HepG2 (cell line): ENCODE results near the gene P3R3URF. TPM values are rescaled to one million over a fixed set of nuclear protein-coding genes. Genes with fewer than 3 reads are reported as not detected.
A peak's percentile ranks its signal among the peaks of the same experiment; 100 is the strongest.

Experiments used
- CHD2 ChIP-seq: IDR thresholded peaks from 2 replicates; pipeline ENCODE4 v1.6.1; 2011; ENCODE audit warnings: low read depth, low read length, improper control_type of control experiment
- GMEB2 ChIP-seq: IDR thresholded peaks from 2 replicates; pipeline ENCODE4 v1.6.1; 2016; ENCODE audit warnings: missing biosample characterization, missing genetic modification reagents, low read depth
- HOXA5 ChIP-seq: sonication (generic); formaldehyde crosslinking; IDR thresholded peaks from 2 replicates; pipeline ENCODE4 v1.4.0; 2020; ENCODE audit warnings: missing genetic modification reagents
- JUN ChIP-seq: sonication (generic); formaldehyde crosslinking; IDR thresholded peaks from 2 replicates; pipeline ENCODE4 v1.4.0; 2020; ENCODE audit warnings: mild to moderate bottlenecking, missing genetic modification reagents
- KAT8 ChIP-seq: IDR thresholded peaks from 2 replicates; pipeline ENCODE4 v1.6.1; 2016; ENCODE audit warnings: missing genetic modification reagents, missing compliant biosample characterization
- MYC ChIP-seq: sonication (generic); formaldehyde crosslinking; IDR thresholded peaks from 2 replicates; pipeline ENCODE4 v1.9.0; 2021; ENCODE audit warnings: missing genetic modification reagents, borderline replicate concordance
- NFYB ChIP-seq: sonication (generic); formaldehyde crosslinking; IDR thresholded peaks from 2 replicates; pipeline ENCODE4 v1.4.0; 2020; ENCODE audit warnings: missing genetic modification reagents
- PHF20 ChIP-seq: sonication (generic); formaldehyde crosslinking; IDR thresholded peaks from 2 replicates; pipeline ENCODE4 v1.5.0; 2020; ENCODE audit warnings: mild to moderate bottlenecking, missing genetic modification reagents
- PHF21A ChIP-seq: sonication (generic); formaldehyde crosslinking; IDR thresholded peaks from 2 replicates; pipeline ENCODE4 v1.5.0; 2020; ENCODE audit warnings: mild to moderate bottlenecking, missing genetic modification reagents
- RFX5 ChIP-seq: IDR thresholded peaks from 2 replicates; pipeline ENCODE4 v1.6.1; 2011; ENCODE audit warnings: low read depth, low read length, improper control_type of control experiment
- ZBTB40 ChIP-seq, 2 experiments: fragments of 450-650 bp in 1 of 2; sonication (generic) in 1 of 2; formaldehyde crosslinking in 1 of 2; IDR thresholded peaks; 2 replicates each; pipeline versions ENCODE4 v1.6.1 to v1.8.0; 2016 to 2022; ENCODE audit warnings: antibody characterized with exemption in 1 of 2, mild to moderate bottlenecking in 1 of 2, missing genetic modification reagents in 1 of 2
- ZNF207 ChIP-seq: fragments of 450-650 bp; IDR thresholded peaks from 2 replicates; pipeline ENCODE4 v1.6.1; 2016; ENCODE audit warnings: antibody characterized with exemption, borderline replicate concordance
- ZNF276 ChIP-seq: sonication (generic); formaldehyde crosslinking; IDR thresholded peaks from 2 replicates; pipeline ENCODE4 v1.4.0; 2020; ENCODE audit warnings: mild to moderate bottlenecking, low read depth, missing genetic modification reagents
- ZNF30 ChIP-seq: sonication (generic); formaldehyde crosslinking; IDR thresholded peaks from 2 replicates; pipeline ENCODE4 v1.5.0; 2020; ENCODE audit warnings: mild to moderate bottlenecking, missing genetic modification reagents
- ZNF335 ChIP-seq: sonication (generic); formaldehyde crosslinking; IDR thresholded peaks from 2 replicates; pipeline ENCODE4 v1.4.0; 2020; ENCODE audit warnings: missing genetic modification reagents
- ZNF546 ChIP-seq: sonication (generic); formaldehyde crosslinking; conservative IDR thresholded peaks from 2 replicates; pipeline ENCODE4 v1.8.1; 2023; ENCODE audit warnings: mild to moderate bottlenecking, missing genetic modification reagents
- ZNF562 ChIP-seq: sonication (generic); formaldehyde crosslinking; IDR thresholded peaks from 2 replicates; pipeline ENCODE4 v1.8.0; 2022; ENCODE audit warnings: missing genetic modification reagents, borderline replicate concordance
- ZNF788 ChIP-seq: sonication (generic); formaldehyde crosslinking; IDR thresholded peaks from 2 replicates; pipeline ENCODE4 v1.5.0; 2020; ENCODE audit warnings: mild to moderate bottlenecking, missing genetic modification reagents, borderline replicate concordance
- polyA plus RNA-seq, 8 experiments: library from polyadenylated mRNA; depleted of rRNA in 3 of 8; stranded (reverse) in 7 of 8; unstranded in 1 of 8; fragments of >200 nt; fragmentation: Illumina TruSeq in 4 of 8; extraction: Trizol in 4 of 8; gene quantifications; 2 replicates each; pipeline versions ENCODE4 v1.2.1 to v1.2.3, GENCODE V29; 2011 to 2016; ENCODE audit warnings: low read depth in 4 of 8, missing spikeins in 1 of 8, mixed read lengths in 1 of 8; ENCODE audit not compliant: insufficient read depth in 1 of 8
- total RNA-seq, 5 experiments: library from RNA; depleted of rRNA; stranded (reverse); fragments of >200 nt; fragmentation: Illumina TruSeq; extraction: Trizol; gene quantifications; 2 replicates each; pipeline ENCODE4 v1.2.3, GENCODE V29; 2016; ENCODE audit warnings: low read depth in 1 of 5

The P3R3URF gene
- total and polyA plus RNA-seq, 2 of the 13 experiments (the other 11 are each of a cell fraction or from before 2014, with no cell fraction given): not detected

- no peak for TF ChIP-seq ZNF788 (CRISPR knock-in tag)
- no peak for TF ChIP-seq CHD2
- TF ChIP-seq HOXA5 (CRISPR knock-in tag): 0 out of 2 replicates have a peak, but pooled peaks have one; percentile 1
- TF ChIP-seq NFYB (CRISPR knock-in tag): peak; percentile 67
- TF ChIP-seq JUN (CRISPR knock-in tag): no peak
- 0 out of 2 replicates have a peak, but pooled peaks have one; percentile 4 for TF ChIP-seq PHF20 (CRISPR knock-in tag)
- TF ChIP-seq ZNF562 (CRISPR knock-in tag): no peak
- 0 out of 2 replicates have a peak, but pooled peaks have one; percentile 11 for TF ChIP-seq ZNF276 (CRISPR knock-in tag)
- TF ChIP-seq ZNF30 (CRISPR knock-in tag): no peak
- no peak for TF ChIP-seq ZNF335 (CRISPR knock-in tag)
- TF ChIP-seq ZNF207: no peak
- TF ChIP-seq RFX5: no peak
- TF ChIP-seq KAT8 (CRISPR knock-in tag): no peak
- TF ChIP-seq MYC (CRISPR knock-in tag): no peak; the same call in 1 of the 2 replicates
- TF ChIP-seq ZBTB40 (IDR thresholded peaks at IDR 0.05): no peak
- TF ChIP-seq ZBTB40 (CRISPR knock-in tag; IDR thresholded peaks at IDR 0.05): 0 out of 2 replicates have a peak, but pooled peaks have one; percentile 1
- no peak for TF ChIP-seq ZNF546 (CRISPR knock-in tag)
- TF ChIP-seq GMEB2: no peak
- TF ChIP-seq PHF21A (CRISPR knock-in tag): no peak
Observed at GRCh38 chr1:46133181-46133658, 43.1 kb downstream of the P3R3URF start (continued).
